Measurements from ENCODE around the gene TTLL9. TPM values are rescaled to one million over a fixed set of nuclear protein-coding genes. Genes with fewer than 3 reads are reported as not detected.

TTLL9 gene
- total RNA-seq, 3 donors from 2014 or later = 0.16 to 2.9 (median 0.98) TPM

DNA sequence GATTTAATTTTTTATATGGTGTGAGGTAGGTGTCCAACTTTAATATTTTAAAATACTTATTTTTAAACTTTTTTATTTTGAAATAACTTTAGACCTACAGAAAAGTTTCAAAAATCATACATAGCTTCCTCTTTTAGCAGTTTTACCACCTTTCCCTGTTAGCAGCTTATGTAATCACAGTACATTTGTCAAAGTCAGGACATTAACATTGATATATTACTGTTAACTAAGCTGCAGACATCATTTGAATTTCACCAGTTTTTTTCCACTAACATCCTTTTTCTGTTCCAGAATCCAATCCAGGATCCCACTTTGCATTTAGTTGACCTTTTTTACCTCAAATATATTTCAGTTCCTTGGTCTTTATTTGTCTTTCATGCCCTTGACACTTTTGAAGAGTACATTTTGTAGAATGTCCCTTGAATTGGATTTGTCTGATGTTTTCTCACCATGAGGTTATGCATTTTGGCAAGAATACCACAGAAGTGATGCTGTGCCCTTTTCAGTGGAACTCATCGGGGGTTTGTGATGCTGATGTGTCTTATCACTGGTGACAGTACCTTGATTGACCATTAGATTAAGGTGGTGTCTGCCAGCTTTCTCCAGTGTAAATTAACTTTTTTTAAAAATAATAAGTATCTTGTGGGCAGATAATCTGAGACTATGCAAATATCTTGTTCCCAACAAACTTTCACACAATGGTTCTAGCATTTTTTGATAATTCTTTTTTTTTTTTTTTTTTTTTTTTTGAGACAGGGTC, 33.4 kb downstream of the TTLL9 start:
- no peaks in the 10 kb centered on the region for H3K36me3 ChIP-seq
- TF ChIP-seq, protein P1, sequence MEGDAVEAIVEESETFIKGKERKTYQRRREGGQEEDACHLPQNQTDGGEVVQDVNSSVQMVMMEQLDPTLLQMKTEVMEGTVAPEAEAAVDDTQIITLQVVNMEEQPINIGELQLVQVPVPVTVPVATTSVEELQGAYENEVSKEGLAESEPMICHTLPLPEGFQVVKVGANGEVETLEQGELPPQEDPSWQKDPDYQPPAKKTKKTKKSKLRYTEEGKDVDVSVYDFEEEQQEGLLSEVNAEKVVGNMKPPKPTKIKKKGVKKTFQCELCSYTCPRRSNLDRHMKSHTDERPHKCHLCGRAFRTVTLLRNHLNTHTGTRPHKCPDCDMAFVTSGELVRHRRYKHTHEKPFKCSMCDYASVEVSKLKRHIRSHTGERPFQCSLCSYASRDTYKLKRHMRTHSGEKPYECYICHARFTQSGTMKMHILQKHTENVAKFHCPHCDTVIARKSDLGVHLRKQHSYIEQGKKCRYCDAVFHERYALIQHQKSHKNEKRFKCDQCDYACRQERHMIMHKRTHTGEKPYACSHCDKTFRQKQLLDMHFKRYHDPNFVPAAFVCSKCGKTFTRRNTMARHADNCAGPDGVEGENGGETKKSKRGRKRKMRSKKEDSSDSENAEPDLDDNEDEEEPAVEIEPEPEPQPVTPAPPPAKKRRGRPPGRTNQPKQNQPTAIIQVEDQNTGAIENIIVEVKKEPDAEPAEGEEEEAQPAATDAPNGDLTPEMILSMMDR (IDR thresholded peaks at IDR 0.05) = no peak
- TF ChIP-seq POLR2A (IDR thresholded peaks at IDR 0.05) (no peak), POLR2AphosphoS5 (IDR thresholded peaks at IDR 0.05) (no peak)
- no peak for DNase-seq (ENCODE audit: low spot score in 2 of 2)
- H3K27ac ChIP-seq = no peak overlapping the region
- no peaks in the 10 kb centered on the region for H3K9me3 ChIP-seq
- no peak overlapping the region for H3K4me3 ChIP-seq
- H3K27me3 ChIP-seq = no peaks in the 10 kb centered on the region
- no peaks in the 10 kb centered on the region for H3K4me1 ChIP-seq
- intact Hi-C loops (cut with DNase I; ENCODE audit: low total_unique reads) = no loop called here

DNA sequence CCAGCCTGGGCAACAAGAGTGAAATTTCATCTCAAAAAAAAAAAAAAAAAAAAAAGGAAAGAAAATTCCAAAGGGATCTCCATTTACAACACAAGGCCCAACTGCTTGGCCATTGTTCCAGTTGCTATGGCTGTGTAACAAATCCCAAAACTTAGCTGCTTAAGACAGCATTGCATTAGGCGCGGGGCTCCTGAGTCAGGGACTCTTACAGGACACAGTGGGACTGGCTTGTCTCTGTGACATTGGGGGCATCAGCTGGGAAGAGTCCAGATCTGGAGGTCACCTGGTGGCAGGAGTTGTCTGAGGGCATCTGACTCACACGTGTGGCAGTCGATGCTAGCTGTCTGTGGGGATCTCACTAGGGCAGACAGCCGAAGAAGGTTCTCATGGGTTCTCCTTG, 35.6 kb downstream of the TTLL9 start:
- no peak for TF ChIP-seq POLR2A (IDR thresholded peaks at IDR 0.05)
- TF ChIP-seq POLR2AphosphoS5 (IDR thresholded peaks at IDR 0.05) = no peak
- TF ChIP-seq, protein P1 (IDR thresholded peaks at IDR 0.05) = no peak
- no peak for DNase-seq (ENCODE audit: low spot score in 2 of 2)

DNA sequence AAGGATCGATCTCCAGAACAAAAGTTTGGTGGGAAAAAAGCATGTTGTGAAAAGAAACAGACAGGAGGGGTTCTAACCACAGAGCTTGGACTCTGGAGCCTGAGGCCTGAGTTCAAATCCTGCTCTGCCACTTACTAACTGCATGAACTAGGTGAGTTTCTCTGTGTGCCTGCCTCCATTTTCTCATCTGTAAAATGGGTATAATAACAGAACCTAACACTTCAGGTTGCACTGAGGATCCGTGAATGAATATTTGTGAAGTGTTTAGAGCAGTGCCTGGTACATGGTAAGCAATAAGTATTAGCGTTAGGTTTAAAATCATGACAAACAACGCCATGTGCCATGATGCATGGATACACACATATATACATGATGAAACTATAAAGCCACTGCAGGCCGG, 36.6 kb downstream of the TTLL9 start:
- intact Hi-C loops (cut with DNase I; ENCODE audit: low total_unique reads) = no loop called here
- no peak overlapping the region for H3K27ac ChIP-seq
- H3K36me3 ChIP-seq = no peaks in the 10 kb centered on the region
- H3K4me1 ChIP-seq = no peaks in the 10 kb centered on the region
- H3K9me3 ChIP-seq = no peaks in the 10 kb centered on the region
- no peak overlapping the region for H3K4me3 ChIP-seq
- no peaks in the 10 kb centered on the region for H3K27me3 ChIP-seq
- DNase-seq (ENCODE audit: low spot score in 2 of 2) = no peak
- TF ChIP-seq, protein P1 (IDR thresholded peaks at IDR 0.05) = no peak
- TF ChIP-seq POLR2AphosphoS5 (IDR thresholded peaks at IDR 0.05) (no peak), POLR2A (IDR thresholded peaks at IDR 0.05) (no peak)

More for the DNA sequence above, 35.6 kb downstream of the TTLL9 start:
- Histone ChIP-seq H3K9me3 (no peaks in the 10 kb centered on the region), H3K4me3 (no peak overlapping the region), H3K4me1 (no peaks in the 10 kb centered on the region), H3K27ac (no peak overlapping the region), H3K36me3 (no peaks in the 10 kb centered on the region), H3K27me3 (no peaks in the 10 kb centered on the region)
- intact Hi-C loops (cut with DNase I; ENCODE audit: low total_unique reads) = no loop called here

DNA sequence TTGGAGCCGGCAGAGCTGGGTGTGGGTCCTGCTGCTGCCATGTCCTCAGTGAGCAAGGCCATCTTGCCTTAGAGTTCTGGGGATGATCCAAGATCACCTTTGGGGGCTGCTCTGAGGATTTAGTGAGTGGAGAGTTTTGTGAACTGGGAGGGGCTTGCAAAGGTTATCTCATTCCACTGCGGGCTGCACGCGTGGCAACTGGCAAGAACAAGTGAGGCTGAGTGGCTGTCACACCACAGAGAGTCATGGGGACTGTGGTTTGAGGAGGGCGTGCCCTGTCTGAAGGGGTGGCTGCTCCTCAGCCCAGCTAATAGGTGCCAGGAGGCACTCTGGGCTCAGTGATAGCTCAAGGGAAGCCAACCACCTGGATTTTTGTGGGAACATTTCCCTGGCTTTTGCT, 37.6 kb downstream of the TTLL9 start:
- no peaks in the 10 kb centered on the region for H3K4me1 ChIP-seq
- TF ChIP-seq, protein P1 (IDR thresholded peaks at IDR 0.05) = no peak
- TF ChIP-seq POLR2A (IDR thresholded peaks at IDR 0.05) = no peak
- TF ChIP-seq POLR2AphosphoS5 (IDR thresholded peaks at IDR 0.05) = no peak
- H3K27me3 ChIP-seq = no peaks in the 10 kb centered on the region
- H3K27ac ChIP-seq = no peak overlapping the region
- intact Hi-C loops (cut with DNase I; ENCODE audit: low total_unique reads) = no loop called here
- no peak for DNase-seq (ENCODE audit: low spot score in 2 of 2)
- no peak overlapping the region for H3K4me3 ChIP-seq
- H3K36me3 ChIP-seq = no peaks in the 10 kb centered on the region
- no peaks in the 10 kb centered on the region for H3K9me3 ChIP-seq

DNA sequence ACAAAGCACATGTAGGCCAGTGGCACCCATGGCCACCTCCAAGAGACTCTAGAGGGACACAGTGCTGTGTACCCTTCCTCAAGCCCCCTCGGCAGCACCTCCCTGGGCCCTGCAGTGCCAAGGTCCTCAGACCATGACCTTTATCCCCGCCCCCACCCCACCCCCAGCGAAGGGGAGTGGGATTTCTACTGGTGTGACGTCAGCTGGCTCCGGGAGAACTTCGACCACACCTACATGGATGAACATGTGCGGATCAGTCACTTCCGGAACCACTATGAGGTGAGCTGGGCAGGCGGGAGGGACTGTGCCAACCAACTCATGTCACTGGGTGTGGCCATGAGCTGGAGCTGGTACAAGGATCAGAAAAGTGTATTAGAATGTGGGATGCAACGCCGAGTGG, 38.0 kb downstream of the TTLL9 start:
- Histone ChIP-seq H3K27me3 (no peaks in the 10 kb centered on the region), H3K36me3 (no peaks in the 10 kb centered on the region), H3K9me3 (no peaks in the 10 kb centered on the region), H3K4me3 (no peak overlapping the region), H3K4me1 (no peaks in the 10 kb centered on the region), H3K27ac (no peak overlapping the region)
- intact Hi-C loops (cut with DNase I; ENCODE audit: low total_unique reads) = no loop called here
- no peak for DNase-seq (ENCODE audit: low spot score in 2 of 2)
- no peak for TF ChIP-seq POLR2A (IDR thresholded peaks at IDR 0.05)
- TF ChIP-seq, protein P1 (IDR thresholded peaks at IDR 0.05) = no peak
- TF ChIP-seq POLR2AphosphoS5 (IDR thresholded peaks at IDR 0.05) = no peak

All from breast epithelium (tissue), 4 donors.